ENCODE results near the gene NPM1. TPM values are rescaled to one million over a fixed set of nuclear protein-coding genes. Genes with fewer than 3 reads are reported as not detected.

Gene NPM1
- total RNA-seq, 1 donor from 2014 or later = 814 TPM

- no peaks in the 10 kb centered on the region for H3K36me3 Mint-ChIP-seq (ENCODE audit: low read depth)
- no peak overlapping the region for H3K4me3 Mint-ChIP-seq (ENCODE audit: unreplicated experiment)
- no peak for DNase-seq (ENCODE audit: low spot score)
- H3K9me3 Mint-ChIP-seq (ENCODE audit: low read depth) = no peaks in the 10 kb centered on the region
- no peaks in the 10 kb centered on the region for H3K27me3 Mint-ChIP-seq (ENCODE audit: low read depth)
- no peak overlapping the region for H3K27ac Mint-ChIP-seq (ENCODE audit: unreplicated experiment)
- peaks cover 24% of the 10 kb centered on the region for H3K4me1 Mint-ChIP-seq (ENCODE audit: low read depth)
- TF ChIP-seq, protein P1, sequence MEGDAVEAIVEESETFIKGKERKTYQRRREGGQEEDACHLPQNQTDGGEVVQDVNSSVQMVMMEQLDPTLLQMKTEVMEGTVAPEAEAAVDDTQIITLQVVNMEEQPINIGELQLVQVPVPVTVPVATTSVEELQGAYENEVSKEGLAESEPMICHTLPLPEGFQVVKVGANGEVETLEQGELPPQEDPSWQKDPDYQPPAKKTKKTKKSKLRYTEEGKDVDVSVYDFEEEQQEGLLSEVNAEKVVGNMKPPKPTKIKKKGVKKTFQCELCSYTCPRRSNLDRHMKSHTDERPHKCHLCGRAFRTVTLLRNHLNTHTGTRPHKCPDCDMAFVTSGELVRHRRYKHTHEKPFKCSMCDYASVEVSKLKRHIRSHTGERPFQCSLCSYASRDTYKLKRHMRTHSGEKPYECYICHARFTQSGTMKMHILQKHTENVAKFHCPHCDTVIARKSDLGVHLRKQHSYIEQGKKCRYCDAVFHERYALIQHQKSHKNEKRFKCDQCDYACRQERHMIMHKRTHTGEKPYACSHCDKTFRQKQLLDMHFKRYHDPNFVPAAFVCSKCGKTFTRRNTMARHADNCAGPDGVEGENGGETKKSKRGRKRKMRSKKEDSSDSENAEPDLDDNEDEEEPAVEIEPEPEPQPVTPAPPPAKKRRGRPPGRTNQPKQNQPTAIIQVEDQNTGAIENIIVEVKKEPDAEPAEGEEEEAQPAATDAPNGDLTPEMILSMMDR (IDR thresholded peaks at IDR 0.05) = no peak
These were observed 35.4 kb downstream of the NPM1 start for GRCh38 chr5:171422902-171423663.

DNA sequence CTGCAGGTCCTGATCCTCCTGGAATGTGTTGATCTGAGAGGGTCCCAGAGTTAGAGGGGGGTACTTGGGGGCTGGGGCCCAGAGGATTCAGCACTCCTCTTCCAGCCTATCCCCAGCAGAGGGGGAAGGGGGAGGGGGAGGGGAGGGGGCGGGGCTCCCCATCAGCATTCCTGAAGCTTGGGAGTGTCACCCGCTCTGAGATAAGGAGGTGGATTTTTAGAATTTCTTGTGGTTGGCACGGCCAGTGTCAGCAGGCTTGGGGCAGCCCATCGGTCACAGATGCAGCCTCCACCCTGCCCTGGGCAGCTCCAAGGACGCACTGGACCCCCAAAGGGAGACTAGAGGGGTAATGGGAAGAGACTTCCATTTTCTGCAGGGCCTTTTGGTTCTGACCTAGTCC lies 37.1 kb downstream of the NPM1 start:
- Mint-ChIP-seq H3K9me3 (ENCODE audit: low read depth) (no peaks in the 10 kb centered on the region), H3K27me3 (ENCODE audit: low read depth) (no peaks in the 10 kb centered on the region), H3K4me3 (ENCODE audit: unreplicated experiment) (no peak overlapping the region), H3K27ac (ENCODE audit: unreplicated experiment) (no peak overlapping the region), H3K36me3 (ENCODE audit: low read depth) (no peaks in the 10 kb centered on the region), H3K4me1 (ENCODE audit: low read depth) (peaks cover 16% of the 10 kb centered on the region)
- DNase-seq (ENCODE audit: low spot score) = no peak
- TF ChIP-seq, protein P1 (IDR thresholded peaks at IDR 0.05) = no peak

DNA sequence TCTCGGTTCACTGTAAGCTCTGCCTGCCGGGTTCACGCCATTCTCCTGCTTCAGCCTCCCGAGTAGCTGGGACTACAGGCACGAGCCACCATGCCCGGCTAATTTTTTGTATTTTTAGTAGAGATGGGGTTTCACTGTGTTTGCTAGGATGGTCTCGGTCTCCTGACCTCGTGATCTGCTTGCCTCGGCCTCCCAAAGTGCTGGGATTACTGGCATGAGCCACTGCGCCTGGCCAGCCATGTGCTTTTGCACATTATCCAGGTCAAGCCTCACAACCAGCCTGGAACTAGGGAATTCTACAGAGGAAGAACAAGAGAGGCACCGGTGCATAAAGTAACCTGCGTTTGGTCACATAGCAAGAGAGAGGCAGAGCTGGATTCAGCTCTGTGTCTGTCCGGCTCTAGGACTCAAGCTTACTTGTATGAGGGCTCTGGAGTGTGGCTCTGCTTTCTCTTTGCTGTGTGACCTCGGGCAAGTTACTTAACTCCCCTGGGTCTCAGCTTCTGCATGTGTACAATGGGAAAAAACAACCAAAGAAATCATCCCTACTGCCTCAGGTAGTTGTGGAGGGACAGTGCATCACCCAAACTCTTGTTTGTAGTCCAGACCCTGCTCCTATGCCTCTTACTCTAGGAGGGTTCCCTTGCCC lies 38.1 kb downstream of the NPM1 start:
- DNase-seq (ENCODE audit: low spot score) = no peak
- Mint-ChIP-seq H3K27me3 (ENCODE audit: low read depth) (no peaks in the 10 kb centered on the region), H3K4me3 (ENCODE audit: unreplicated experiment) (no peak overlapping the region), H3K9me3 (ENCODE audit: low read depth) (no peaks in the 10 kb centered on the region), H3K4me1 (ENCODE audit: low read depth) (peaks cover 11% of the 10 kb centered on the region), H3K36me3 (ENCODE audit: low read depth) (no peaks in the 10 kb centered on the region), H3K27ac (ENCODE audit: unreplicated experiment) (no peak overlapping the region)
- TF ChIP-seq, protein P1 (IDR thresholded peaks at IDR 0.05) = no peak

DNA sequence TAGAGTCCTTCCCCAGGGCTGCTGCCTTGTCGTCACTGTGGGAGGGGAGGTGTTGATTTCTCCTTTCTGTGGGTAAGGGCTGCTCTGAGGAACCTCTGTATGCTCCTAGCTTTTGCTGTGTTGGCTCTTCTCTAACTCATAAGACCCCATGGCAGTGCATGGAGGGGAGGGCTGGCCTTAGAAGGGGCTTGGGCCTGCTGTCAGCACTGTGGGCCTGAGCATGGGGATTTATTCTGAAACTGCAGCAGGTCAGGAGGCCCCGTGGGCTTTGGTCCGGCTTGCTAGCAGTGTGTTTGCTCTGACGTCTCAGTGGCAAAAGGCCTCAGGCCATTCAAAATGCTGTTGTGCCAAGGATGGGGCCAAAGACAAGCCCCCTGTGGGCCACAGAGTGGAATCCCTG lies 38.6 kb downstream of the NPM1 start:
- TF ChIP-seq, protein P1 (IDR thresholded peaks at IDR 0.05) = no peak
- H3K36me3 Mint-ChIP-seq (ENCODE audit: low read depth) = no peaks in the 10 kb centered on the region
- peak; percentile 28 for DNase-seq (ENCODE audit: low spot score)
- H3K4me3 Mint-ChIP-seq (ENCODE audit: unreplicated experiment) = no peak overlapping the region
- no peak overlapping the region for H3K27ac Mint-ChIP-seq (ENCODE audit: unreplicated experiment)
- H3K9me3 Mint-ChIP-seq (ENCODE audit: low read depth) = no peaks in the 10 kb centered on the region
- H3K27me3 Mint-ChIP-seq (ENCODE audit: low read depth) = no peaks in the 10 kb centered on the region
- H3K4me1 Mint-ChIP-seq (ENCODE audit: low read depth) = peaks cover 6% of the 10 kb centered on the region

DNA sequence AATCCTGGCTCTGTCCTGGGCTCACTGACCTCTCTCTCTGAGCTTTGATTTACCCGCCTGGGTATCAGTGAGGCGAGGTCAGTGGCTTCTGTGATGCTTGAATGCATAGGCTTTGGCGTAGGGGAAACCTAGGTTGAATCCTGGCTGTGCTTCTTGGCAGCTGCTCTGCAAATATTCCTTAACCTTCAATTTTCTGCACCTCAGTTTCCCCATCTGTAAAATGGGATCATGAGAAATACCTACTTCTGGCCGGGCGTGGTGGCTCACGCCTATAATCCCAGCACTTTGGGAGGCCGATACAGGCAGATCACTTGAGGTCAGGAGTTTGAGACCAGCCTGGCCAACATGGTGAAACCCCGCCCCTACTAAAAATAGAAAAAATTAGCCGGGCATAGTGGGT lies 39.0 kb downstream of the NPM1 start:
- H3K9me3 Mint-ChIP-seq (ENCODE audit: low read depth) = no peaks in the 10 kb centered on the region
- DNase-seq (ENCODE audit: low spot score) = no peak
- TF ChIP-seq, protein P1 (IDR thresholded peaks at IDR 0.05) = no peak

More for the DNA sequence above, 39.0 kb downstream of the NPM1 start:
- no peaks in the 10 kb centered on the region for H3K36me3 Mint-ChIP-seq (ENCODE audit: low read depth)
- H3K27ac Mint-ChIP-seq (ENCODE audit: unreplicated experiment) = no peak overlapping the region
- no peak overlapping the region for H3K4me3 Mint-ChIP-seq (ENCODE audit: unreplicated experiment)
- no peaks in the 10 kb centered on the region for H3K27me3 Mint-ChIP-seq (ENCODE audit: low read depth)
- peaks cover 2% of the 10 kb centered on the region for H3K4me1 Mint-ChIP-seq (ENCODE audit: low read depth)
